Stimulated activated CD8-positive, alpha-beta memory T cell treated with anti-CD3 and anti-CD28 coated beads, Interleukin-12 subunit alpha, Interleukin-12 subunit beta, amount 100 ng/mL, for 24 hours (primary cell): ENCODE measurements around the gene DPYD.

Source experiments
- DNase-seq: peaks from one replicate; pipeline ENCODE4 v3.0.0-alpha.2; 2020; ENCODE audit errors: extremely low read depth

DPYD gene

GRCh38 chr1:97787231-97787630 lies 133.6 kb downstream of the DPYD start:
- no peak for DNase-seq

DNA sequence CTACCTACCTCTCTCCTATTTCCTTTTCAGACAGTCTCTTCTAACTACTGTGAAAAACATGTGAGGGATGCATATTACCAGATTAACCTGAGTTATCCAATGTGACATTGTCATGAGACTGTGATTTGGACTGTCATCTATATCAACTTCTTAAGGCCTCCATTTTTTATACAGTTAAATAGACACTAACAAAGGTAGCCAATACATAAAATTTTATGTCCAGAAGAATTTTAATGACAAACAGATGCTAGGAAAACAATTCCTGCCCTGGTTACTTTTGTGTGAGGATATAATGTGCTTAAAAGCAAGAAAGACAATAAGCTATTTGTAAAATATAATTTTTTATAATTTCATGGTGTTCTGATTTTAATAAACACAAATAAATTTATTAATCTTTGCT lies 136.2 kb downstream of the DPYD start:
- DNase-seq: no peak

DNA sequence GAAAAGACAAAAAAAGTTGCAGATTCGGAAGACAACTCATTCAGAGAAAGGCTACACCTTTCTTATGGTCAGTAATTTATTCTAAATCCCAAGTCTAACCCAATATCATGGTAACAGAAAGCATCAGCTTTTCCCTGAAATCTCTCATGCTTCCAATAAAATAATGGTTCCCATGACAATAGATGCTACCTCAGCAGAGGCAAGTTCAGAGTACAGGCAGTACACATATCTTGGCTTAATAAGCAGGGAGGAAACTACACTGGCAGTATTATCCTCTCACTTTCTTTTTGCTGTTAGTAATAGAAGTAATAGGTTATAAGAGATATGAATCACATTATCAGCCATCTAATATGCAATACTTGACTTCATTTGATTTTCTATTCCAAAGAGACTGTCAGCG lies 137.1 kb downstream of the DPYD start:
- DNase-seq: no peak

DNA sequence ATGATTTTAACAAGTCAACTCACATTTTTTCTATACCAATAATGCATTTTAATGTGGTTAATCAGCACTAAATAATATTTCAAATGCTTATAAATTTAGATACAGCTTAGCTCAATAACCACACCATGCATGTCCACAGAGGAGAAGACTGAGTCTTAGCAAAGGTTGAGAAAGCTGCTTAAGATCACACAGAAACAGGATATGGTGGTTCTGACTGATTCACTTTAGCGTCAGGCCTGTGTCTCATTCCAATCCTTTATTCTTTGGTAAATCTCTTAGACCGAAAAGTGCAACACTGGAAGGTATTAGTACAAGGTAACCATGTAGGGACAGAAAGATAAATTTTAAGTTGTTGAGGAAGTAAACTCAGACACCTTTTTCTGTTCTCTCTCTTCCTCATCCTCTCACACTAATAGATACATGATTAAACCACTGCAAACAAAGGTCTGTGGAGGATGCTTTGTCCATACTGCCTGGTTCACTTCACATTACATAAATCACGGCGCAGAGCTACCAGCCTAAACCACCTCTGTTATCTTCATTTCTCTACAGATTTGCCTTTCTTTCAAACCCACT lies 139.0 kb downstream of the DPYD start:
- no peak for DNase-seq

DNA sequence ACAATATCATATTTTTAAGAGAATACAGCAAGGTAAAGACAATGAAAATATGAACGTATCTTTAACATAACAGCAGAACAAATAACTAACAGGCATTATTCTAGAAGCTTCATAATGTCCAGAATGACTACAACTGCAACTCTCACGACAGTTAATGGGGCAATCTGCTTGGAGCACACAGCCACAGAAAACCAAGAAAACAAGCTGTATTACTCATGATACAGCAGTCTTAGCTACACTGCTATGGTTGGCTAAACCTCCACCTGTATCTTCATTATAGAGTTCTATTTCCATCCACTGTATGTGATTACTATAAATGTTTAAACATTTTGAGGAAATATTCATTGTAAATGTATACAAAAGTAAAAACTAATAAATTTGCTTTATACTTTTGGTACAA lies 139.9 kb downstream of the DPYD start:
- DNase-seq: no peak

DNA sequence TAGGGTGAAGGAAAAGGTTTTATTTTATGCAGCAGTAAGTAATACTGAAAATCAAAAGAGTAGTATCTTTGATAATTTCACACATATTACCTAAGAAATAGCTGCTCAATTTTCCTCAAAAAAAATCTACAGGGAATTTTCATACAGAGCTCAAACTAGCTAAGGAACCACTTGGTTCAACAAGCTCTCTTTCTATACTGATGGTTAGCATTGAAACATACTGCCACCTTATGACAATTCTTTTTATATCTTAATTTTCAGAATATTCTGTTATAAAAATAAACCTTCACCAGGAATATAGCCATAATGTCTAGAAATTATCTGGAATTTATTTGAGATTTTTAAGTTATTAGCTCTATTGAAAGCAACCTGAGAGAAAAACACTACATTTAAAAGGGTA lies 142.1 kb downstream of the DPYD start:
- DNase-seq: no peak

GRCh38 chr1:97770376-97770775 lies 150.5 kb downstream of the DPYD start:
- DNase-seq: no peak

DNA sequence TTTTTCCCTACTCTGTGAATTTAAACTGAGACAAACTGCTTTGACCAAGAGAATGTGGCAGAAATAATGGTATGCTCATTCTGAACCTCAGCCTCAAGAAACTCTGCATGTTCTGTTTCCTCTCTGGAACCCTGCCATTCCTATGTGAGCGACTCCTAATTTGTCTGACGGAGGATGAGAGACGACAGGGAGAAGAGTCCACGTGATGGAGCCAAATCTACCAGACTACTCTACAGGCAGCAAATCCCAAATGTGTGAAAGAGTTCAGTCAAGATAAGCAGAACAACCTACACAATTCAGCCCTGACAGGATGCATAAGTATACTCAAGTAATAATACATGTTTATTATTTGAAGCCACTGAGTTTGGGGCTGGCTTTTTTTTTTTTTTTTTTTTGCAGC lies 153.5 kb downstream of the DPYD start:
- DNase-seq: no peak

- no peak for DNase-seq
Measured at GRCh38 chr1:97764991-97765390, 155.8 kb downstream of the DPYD start.

- DNase-seq: no peak
Measured at GRCh38 chr1:97761637-97762036, 159.2 kb downstream of the DPYD start.

- no peak for DNase-seq
Measured at GRCh38 chr1:97759078-97759477, 161.8 kb downstream of the DPYD start.

DNA sequence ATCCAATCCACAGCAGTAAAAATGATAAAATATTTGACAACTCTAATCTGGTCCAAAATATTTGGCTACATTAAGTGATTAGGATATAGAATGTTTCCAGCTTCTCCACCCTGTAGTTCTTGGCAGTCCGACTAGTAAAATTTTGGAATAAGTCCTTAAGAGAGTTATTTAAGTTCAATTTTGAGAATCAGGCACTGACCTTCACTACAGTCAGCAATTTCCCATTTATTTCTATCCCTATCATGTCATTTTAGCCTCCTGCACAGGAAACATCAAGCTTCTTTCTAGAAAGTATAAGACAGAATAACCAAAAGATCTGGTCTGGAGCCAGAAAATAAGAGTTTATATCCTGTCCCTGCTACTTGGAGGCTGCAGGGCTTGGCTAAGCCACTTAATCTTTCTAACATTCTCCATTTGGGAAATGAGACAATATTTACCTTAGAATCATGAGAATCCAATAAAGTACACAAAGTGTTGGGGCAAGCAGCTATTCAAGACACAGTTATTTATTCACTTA lies 162.2 kb downstream of the DPYD start:
- DNase-seq: no peak

- DNase-seq: no peak
Measured at GRCh38 chr1:97745912-97746311, 174.9 kb downstream of the DPYD start.

DNA sequence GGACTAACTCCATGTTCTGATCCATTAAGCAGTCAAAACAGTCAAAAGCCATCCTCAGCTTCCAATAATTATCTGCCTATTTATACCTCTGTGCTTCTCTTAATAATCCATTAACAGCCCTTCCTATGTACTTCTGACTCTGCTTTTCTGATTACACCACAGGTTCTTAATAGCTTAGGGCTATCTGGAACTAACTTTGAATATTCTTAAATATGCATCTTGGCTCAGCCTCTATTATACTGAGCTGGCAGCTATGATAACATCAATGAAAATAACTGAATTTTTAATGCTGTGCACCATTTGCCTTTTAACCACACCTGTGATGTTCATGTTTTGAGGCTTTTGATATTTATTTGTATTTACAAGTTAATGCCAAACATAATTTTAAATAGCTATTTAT lies 175.9 kb downstream of the DPYD start:
- no peak for DNase-seq

GRCh38 chr1:97743129-97743528 lies 177.7 kb downstream of the DPYD start:
- no peak for DNase-seq

GRCh38 chr1:97740891-97741290 lies 179.9 kb downstream of the DPYD start:
- DNase-seq: no peak

GRCh38 chr1:97739596-97740103 lies 181.2 kb downstream of the DPYD start:
- DNase-seq: no peak

- DNase-seq: no peak
Measured at GRCh38 chr1:97738270-97738669, 182.6 kb downstream of the DPYD start.

GRCh38 chr1:97730271-97730670 lies 190.6 kb downstream of the DPYD start:
- no peak for DNase-seq

DNA sequence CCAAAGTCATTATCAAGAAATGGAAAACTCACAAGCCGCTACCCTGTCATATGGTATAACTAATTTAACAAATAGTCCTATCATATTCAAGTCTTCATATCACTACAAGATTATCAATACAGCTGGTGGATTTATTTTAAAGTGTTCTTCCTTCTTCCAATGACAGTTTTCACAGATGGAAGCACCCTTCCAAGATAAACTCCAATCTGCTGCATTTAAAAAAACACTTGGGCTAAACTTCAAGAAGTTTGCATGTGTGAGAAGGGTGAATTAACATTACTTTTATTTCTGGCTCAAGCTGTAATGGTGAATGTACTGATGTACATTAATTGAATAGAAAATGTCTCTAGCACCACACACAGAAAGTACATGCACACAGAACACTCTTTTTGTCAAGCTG lies 192.4 kb downstream of the DPYD start:
- DNase-seq: no peak

DNA sequence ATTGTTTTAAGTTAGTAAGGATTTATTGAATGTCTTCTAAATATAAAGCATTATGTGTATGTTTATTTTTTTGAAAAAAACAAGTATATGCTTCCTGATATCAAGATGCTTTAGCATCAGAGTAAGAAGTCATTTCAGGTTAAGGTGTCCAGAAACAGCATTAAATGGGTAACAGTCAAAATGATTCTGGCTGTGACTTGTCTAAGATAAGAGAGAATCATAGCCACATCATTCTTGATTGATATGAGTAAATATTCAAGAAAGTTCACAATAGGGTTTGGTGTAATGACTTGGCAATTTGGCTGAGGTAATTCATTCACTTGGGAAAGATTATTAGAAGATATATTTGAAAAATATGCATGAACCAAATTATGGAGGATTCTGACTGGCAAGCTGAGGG lies 193.8 kb downstream of the DPYD start:
- DNase-seq: no peak

- no peak for DNase-seq
Measured at GRCh38 chr1:97726386-97726785, 194.4 kb downstream of the DPYD start.

DNA sequence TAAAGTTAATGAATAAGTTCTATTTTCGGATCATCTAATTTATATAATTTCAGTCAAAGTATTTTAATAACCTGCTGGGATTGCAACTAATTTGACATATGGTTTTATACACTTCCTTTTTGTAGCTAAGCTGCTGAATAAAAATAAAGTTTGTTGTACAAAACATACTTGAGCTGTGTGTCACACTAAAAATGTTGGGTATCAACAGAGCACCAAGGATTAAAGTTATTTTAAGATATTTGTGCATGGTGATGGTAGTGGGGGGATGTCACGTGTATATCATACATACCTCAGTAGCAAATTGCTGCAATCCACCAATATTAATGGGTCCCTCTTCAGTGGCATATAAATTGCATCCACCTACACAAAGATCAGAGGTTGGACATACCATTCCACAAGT lies 199.6 kb downstream of the DPYD start:
- no peak for DNase-seq

- DNase-seq: no peak
Measured at GRCh38 chr1:97712980-97713379, 207.9 kb downstream of the DPYD start.
